ENCODE results near the gene RAB3GAP2.
A peak's percentile ranks its signal among the peaks of the same experiment; 100 is the strongest.
"Not testable (repeated sequence)": the region's sequence is repeated elsewhere in the genome, so short reads cannot be mapped to it uniquely, and the experiment has no call there.

RAB3GAP2 gene

GRCh38 chr1:220239966-220240365 lies 32.3 kb downstream of the RAB3GAP2 start:
- FAIRE-seq = no peak
- no peak for DNase-seq (ENCODE audit: insufficient read length, low spot score)

GRCh38 chr1:220239213-220239612 lies 33.0 kb downstream of the RAB3GAP2 start:
- DNase-seq (ENCODE audit: insufficient read length, low spot score) (no peak), FAIRE-seq (no peak)

- FAIRE-seq; DNase-seq (ENCODE audit: insufficient read length, low spot score): not testable (repeated sequence)
Observed at GRCh38 chr1:220236278-220236677, 36.0 kb downstream of the RAB3GAP2 start.

GRCh38 chr1:220235462-220235861 lies 36.8 kb downstream of the RAB3GAP2 start:
- FAIRE-seq (no peak), DNase-seq (ENCODE audit: insufficient read length, low spot score) (no peak)

GRCh38 chr1:220233927-220234326 lies 38.3 kb downstream of the RAB3GAP2 start:
- DNase-seq (ENCODE audit: insufficient read length, low spot score) (no peak), FAIRE-seq (no peak)

GRCh38 chr1:220229771-220230170 lies 42.5 kb downstream of the RAB3GAP2 start:
- no peak for FAIRE-seq

GRCh38 chr1:220227393-220227792 lies 44.9 kb downstream of the RAB3GAP2 start:
- FAIRE-seq (no peak), DNase-seq (ENCODE audit: insufficient read length, low spot score) (no peak)

More at GRCh38 chr1:220229771-220230170, 42.5 kb downstream of the RAB3GAP2 start:
- no peak for DNase-seq (ENCODE audit: insufficient read length, low spot score)

GRCh38 chr1:220226752-220227151 lies 45.5 kb downstream of the RAB3GAP2 start:
- FAIRE-seq (no peak), DNase-seq (ENCODE audit: insufficient read length, low spot score) (no peak)

- DNase-seq (ENCODE audit: insufficient read length, low spot score) (no peak), FAIRE-seq (no peak)
Observed at GRCh38 chr1:220225957-220226356, 46.3 kb downstream of the RAB3GAP2 start.

GRCh38 chr1:220224611-220225124 lies 47.6 kb downstream of the RAB3GAP2 start:
- DNase-seq (ENCODE audit: insufficient read length, low spot score) (no peak), FAIRE-seq (no peak)

- FAIRE-seq = no peak
- no peak for DNase-seq (ENCODE audit: insufficient read length, low spot score)
Observed at GRCh38 chr1:220224033-220224432, 48.2 kb downstream of the RAB3GAP2 start.

GRCh38 chr1:220222939-220223338 lies 49.3 kb downstream of the RAB3GAP2 start:
- no peak for DNase-seq (ENCODE audit: insufficient read length, low spot score)
- no peak for FAIRE-seq

GRCh38 chr1:220221670-220222069 lies 50.6 kb downstream of the RAB3GAP2 start:
- DNase-seq (ENCODE audit: insufficient read length, low spot score) = no peak
- no peak for FAIRE-seq

- FAIRE-seq (no peak), DNase-seq (ENCODE audit: insufficient read length, low spot score) (no peak)
Observed at GRCh38 chr1:220221269-220221668, 51.0 kb downstream of the RAB3GAP2 start.

GRCh38 chr1:220220699-220221040 lies 51.6 kb downstream of the RAB3GAP2 start:
- not testable (repeated sequence) for DNase-seq (ENCODE audit: insufficient read length, low spot score); FAIRE-seq

GRCh38 chr1:220219865-220220698 lies 52.2 kb downstream of the RAB3GAP2 start:
- FAIRE-seq (no peak), DNase-seq (ENCODE audit: insufficient read length, low spot score) (no peak)

GRCh38 chr1:220219136-220219442 lies 53.2 kb downstream of the RAB3GAP2 start:
- FAIRE-seq (no peak), DNase-seq (ENCODE audit: insufficient read length, low spot score) (no peak)

GRCh38 chr1:220218397-220219135 lies 53.7 kb downstream of the RAB3GAP2 start:
- peak; percentile 34 for DNase-seq (ENCODE audit: insufficient read length, low spot score)
- FAIRE-seq = not testable (repeated sequence)

GRCh38 chr1:220217383-220217988 lies 54.8 kb downstream of the RAB3GAP2 start:
- FAIRE-seq = no peak
- DNase-seq (ENCODE audit: insufficient read length, low spot score) = peak; percentile 4

GRCh38 chr1:220213382-220213983 lies 58.8 kb downstream of the RAB3GAP2 start:
- DNase-seq (ENCODE audit: insufficient read length, low spot score) = no peak

GRCh38 chr1:220207411-220207810 lies 64.8 kb downstream of the RAB3GAP2 start:
- FAIRE-seq (no peak), DNase-seq (ENCODE audit: insufficient read length, low spot score) (no peak)

More at GRCh38 chr1:220213382-220213983, 58.8 kb downstream of the RAB3GAP2 start:
- no peak for FAIRE-seq

All from HTR-8/SVneo (cell line).